Fibroblast of mammary gland (primary cell): ENCODE data around the gene CAB39.

ENCODE experiments used
- DNase-seq: peaks from one replicate; pipeline ENCODE4 v3.0.0-alpha.2; 2010; ENCODE audit warnings: low read depth
- H3K4me3 ChIP-seq: 2 replicates; pipeline ENCODE4 v1.5.1; 2011; ENCODE audit warnings: low read depth, mild to moderate bottlenecking, low read length, moderate library complexity; ENCODE audit not compliant: control insufficient read depth
- CTCF ChIP-seq: conservative IDR thresholded peaks from 2 replicates; pipeline ENCODE4 v1.5.1; 2011; ENCODE audit warnings: low read depth, low read length, inconsistent platforms; ENCODE audit not compliant: control insufficient read depth, insufficient read depth

CAB39 gene

GRCh38 chr2:230798769-230799399 lies 86.2 kb downstream of the CAB39 start:
- peak; percentile 66 for DNase-seq
- no peak overlapping the region for H3K4me3 ChIP-seq
- TF ChIP-seq CTCF: peak; percentile 73

- H3K4me3 ChIP-seq: no peak overlapping the region
- no peak for TF ChIP-seq CTCF
- no peak for DNase-seq
Observed at GRCh38 chr2:230805353-230806017, 92.8 kb downstream of the CAB39 start.

GRCh38 chr2:230807729-230808128 lies 95.1 kb downstream of the CAB39 start:
- no peak for TF ChIP-seq CTCF
- DNase-seq: no peak
- no peak overlapping the region for H3K4me3 ChIP-seq

DNA sequence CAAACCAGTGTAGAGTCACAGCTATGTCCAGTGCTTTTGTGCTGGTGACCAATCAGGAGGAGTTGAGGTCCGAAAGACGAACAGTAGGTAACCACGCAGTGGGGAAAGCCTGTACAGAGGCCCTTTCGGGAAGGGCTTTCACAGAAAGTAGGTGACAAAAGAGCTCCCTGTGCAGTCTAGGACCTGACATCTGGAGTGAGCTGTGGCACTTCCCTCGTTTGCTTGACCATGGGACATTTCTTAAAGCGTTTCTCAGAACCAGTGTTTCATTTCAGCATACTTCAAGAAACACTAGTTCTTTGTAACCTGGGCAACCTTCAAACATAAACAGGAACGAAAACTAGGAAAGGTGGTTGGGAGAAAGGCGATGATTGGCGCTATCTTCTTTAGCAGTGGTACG lies 96.4 kb downstream of the CAB39 start:
- no peak for TF ChIP-seq CTCF
- no peak for DNase-seq
- no peak overlapping the region for H3K4me3 ChIP-seq

- H3K4me3 ChIP-seq: no peak overlapping the region
- TF ChIP-seq CTCF: peak; percentile 30
- no peak for DNase-seq
Observed at GRCh38 chr2:230809677-230810251, 97.1 kb downstream of the CAB39 start.

- TF ChIP-seq CTCF: no peak
- no peak overlapping the region for H3K4me3 ChIP-seq
- peak; percentile 74 for DNase-seq
Observed at GRCh38 chr2:230811508-230811907, 98.9 kb downstream of the CAB39 start.
